ENCODE measurements around the gene TLE2. TPM values are rescaled to one million over a fixed set of nuclear protein-coding genes. Genes with fewer than 3 reads are reported as not detected.

Gene TLE2
- polyA plus RNA-seq, 2 donors: 10.1 to 16.0 TPM

GRCh38 chr19:3006075-3006767 lies 22.9 kb downstream of the TLE2 start:
- H3K36me3 ChIP-seq (ENCODE audit: control insufficient read depth in 2 of 2, insufficient read depth in 2 of 2, low read length in 1 of 2): peaks cover 0 to 18% of the 10 kb centered on the region in 2 donors
- peaks cover 0 to 3% of the 10 kb centered on the region in 2 donors for H3K4me1 ChIP-seq (ENCODE audit: control insufficient read depth in 2 of 2, insufficient read depth in 2 of 2, low read length in 1 of 2)
- no peak overlapping the region for H3K27ac ChIP-seq (ENCODE audit: low read depth in 2 of 2, low read length in 1 of 2)
- WGBS, 2 donors: 78 to 82% methylated on average over 37 of the region's 37 CpGs
- H3K9me3 ChIP-seq (ENCODE audit: control insufficient read depth in 2 of 2, insufficient read depth in 1 of 2, low read depth in 1 of 2, low read length in 1 of 2): peaks cover 0 to 2% of the 10 kb centered on the region in 2 donors
- H3K27me3 ChIP-seq (ENCODE audit: control insufficient read depth in 1 of 2, insufficient read depth in 2 of 2, low read length in 2 of 2): no peaks in the 10 kb centered on the region
- no peak overlapping the region for H3K4me3 ChIP-seq (ENCODE audit: low read depth in 1 of 2, low read length in 2 of 2)

- H3K4me3 ChIP-seq (ENCODE audit: low read depth in 1 of 2, low read length in 2 of 2): no peak overlapping the region
- no peaks in the 10 kb centered on the region for H3K27me3 ChIP-seq (ENCODE audit: control insufficient read depth in 1 of 2, insufficient read depth in 2 of 2, low read length in 2 of 2)
- H3K36me3 ChIP-seq (ENCODE audit: control insufficient read depth in 2 of 2, insufficient read depth in 2 of 2, low read length in 1 of 2): peaks cover 0 to 15% of the 10 kb centered on the region in 2 donors
- peaks cover 0 to 2% of the 10 kb centered on the region in 2 donors for H3K9me3 ChIP-seq (ENCODE audit: control insufficient read depth in 2 of 2, insufficient read depth in 1 of 2, low read depth in 1 of 2, low read length in 1 of 2)
- no peak overlapping the region for H3K27ac ChIP-seq (ENCODE audit: low read depth in 2 of 2, low read length in 1 of 2)
- H3K4me1 ChIP-seq (ENCODE audit: control insufficient read depth in 2 of 2, insufficient read depth in 2 of 2, low read length in 1 of 2): no peaks in the 10 kb centered on the region
- WGBS, 2 donors: 89 to 94% methylated on average over 18 of the region's 18 CpGs
Observed at GRCh38 chr19:3005345-3005744, 23.7 kb downstream of the TLE2 start.

GRCh38 chr19:3004522-3004921 lies 24.6 kb downstream of the TLE2 start:
- H3K4me1 ChIP-seq (ENCODE audit: control insufficient read depth in 2 of 2, insufficient read depth in 2 of 2, low read length in 1 of 2): no peaks in the 10 kb centered on the region
- H3K27me3 ChIP-seq (ENCODE audit: control insufficient read depth in 1 of 2, insufficient read depth in 2 of 2, low read length in 2 of 2): no peaks in the 10 kb centered on the region
- peaks cover 0 to 15% of the 10 kb centered on the region in 2 donors for H3K36me3 ChIP-seq (ENCODE audit: control insufficient read depth in 2 of 2, insufficient read depth in 2 of 2, low read length in 1 of 2)
- 84 to 89% methylated on average over 4 of the region's 4 CpGs for WGBS, 2 donors
- H3K27ac ChIP-seq (ENCODE audit: low read depth in 2 of 2, low read length in 1 of 2): no peak overlapping the region
- no peak overlapping the region for H3K4me3 ChIP-seq (ENCODE audit: low read depth in 1 of 2, low read length in 2 of 2)
- peaks cover 0 to 2% of the 10 kb centered on the region in 2 donors for H3K9me3 ChIP-seq (ENCODE audit: control insufficient read depth in 2 of 2, insufficient read depth in 1 of 2, low read depth in 1 of 2, low read length in 1 of 2)

GRCh38 chr19:3003046-3003445 lies 26.0 kb downstream of the TLE2 start:
- 76 to 91% methylated on average over 7 of the region's 7 CpGs for WGBS, 2 donors
- no peaks in the 10 kb centered on the region for H3K4me1 ChIP-seq (ENCODE audit: control insufficient read depth in 2 of 2, insufficient read depth in 2 of 2, low read length in 1 of 2)
- H3K36me3 ChIP-seq (ENCODE audit: control insufficient read depth in 2 of 2, insufficient read depth in 2 of 2, low read length in 1 of 2): peaks cover 0 to 11% of the 10 kb centered on the region in 2 donors
- no peaks in the 10 kb centered on the region for H3K27me3 ChIP-seq (ENCODE audit: control insufficient read depth in 1 of 2, insufficient read depth in 2 of 2, low read length in 2 of 2)
- no peak overlapping the region for H3K27ac ChIP-seq (ENCODE audit: low read depth in 2 of 2, low read length in 1 of 2)
- H3K9me3 ChIP-seq (ENCODE audit: control insufficient read depth in 2 of 2, insufficient read depth in 1 of 2, low read depth in 1 of 2, low read length in 1 of 2): peaks cover 0 to 2% of the 10 kb centered on the region in 2 donors
- no peak overlapping the region for H3K4me3 ChIP-seq (ENCODE audit: low read depth in 1 of 2, low read length in 2 of 2)

- Histone ChIP-seq H3K36me3 (ENCODE audit: control insufficient read depth in 2 of 2, insufficient read depth in 2 of 2, low read length in 1 of 2) (peaks cover 0 to 8% of the 10 kb centered on the region in 2 donors), H3K9me3 (ENCODE audit: control insufficient read depth in 2 of 2, insufficient read depth in 1 of 2, low read depth in 1 of 2, low read length in 1 of 2) (peaks cover 0 to under 1% of the 10 kb centered on the region in 2 donors), H3K4me1 (ENCODE audit: control insufficient read depth in 2 of 2, insufficient read depth in 2 of 2, low read length in 1 of 2) (no peaks in the 10 kb centered on the region), H3K27ac (ENCODE audit: low read depth in 2 of 2, low read length in 1 of 2) (no peak overlapping the region), H3K4me3 (ENCODE audit: low read depth in 1 of 2, low read length in 2 of 2) (no peak overlapping the region), H3K27me3 (ENCODE audit: control insufficient read depth in 1 of 2, insufficient read depth in 2 of 2, low read length in 2 of 2) (no peaks in the 10 kb centered on the region)
- WGBS, 2 donors: 94 to 97% methylated on average over 6 of the region's 6 CpGs
Observed at GRCh38 chr19:3001235-3001800, 27.8 kb downstream of the TLE2 start.

GRCh38 chr19:2998642-2999041 lies 30.4 kb downstream of the TLE2 start:
- Histone ChIP-seq H3K4me1 (ENCODE audit: control insufficient read depth in 2 of 2, insufficient read depth in 2 of 2, low read length in 1 of 2) (no peaks in the 10 kb centered on the region), H3K36me3 (ENCODE audit: control insufficient read depth in 2 of 2, insufficient read depth in 2 of 2, low read length in 1 of 2) (no peaks in the 10 kb centered on the region), H3K4me3 (ENCODE audit: low read depth in 1 of 2, low read length in 2 of 2) (no peak overlapping the region), H3K27me3 (ENCODE audit: control insufficient read depth in 1 of 2, insufficient read depth in 2 of 2, low read length in 2 of 2) (no peaks in the 10 kb centered on the region), H3K27ac (ENCODE audit: low read depth in 2 of 2, low read length in 1 of 2) (no peak overlapping the region), H3K9me3 (ENCODE audit: control insufficient read depth in 2 of 2, insufficient read depth in 1 of 2, low read depth in 1 of 2, low read length in 1 of 2) (no peaks in the 10 kb centered on the region)
- WGBS, 2 donors: 85 to 95% methylated on average over 11 of the region's 11 CpGs

- H3K4me3 ChIP-seq (ENCODE audit: low read depth in 1 of 2, low read length in 2 of 2): no peak overlapping the region
- H3K9me3 ChIP-seq (ENCODE audit: control insufficient read depth in 2 of 2, insufficient read depth in 1 of 2, low read depth in 1 of 2, low read length in 1 of 2): no peaks in the 10 kb centered on the region
- no peak overlapping the region for H3K27ac ChIP-seq (ENCODE audit: low read depth in 2 of 2, low read length in 1 of 2)
- 75 to 78% methylated on average over 13 of the region's 13 CpGs for WGBS, 2 donors
- H3K4me1 ChIP-seq (ENCODE audit: control insufficient read depth in 2 of 2, insufficient read depth in 2 of 2, low read length in 1 of 2): no peaks in the 10 kb centered on the region
- no peaks in the 10 kb centered on the region for H3K36me3 ChIP-seq (ENCODE audit: control insufficient read depth in 2 of 2, insufficient read depth in 2 of 2, low read length in 1 of 2)
- no peaks in the 10 kb centered on the region for H3K27me3 ChIP-seq (ENCODE audit: control insufficient read depth in 1 of 2, insufficient read depth in 2 of 2, low read length in 2 of 2)
Observed at GRCh38 chr19:2997720-2998119, 31.4 kb downstream of the TLE2 start.

GRCh38 chr19:2994588-2995131 lies 34.4 kb downstream of the TLE2 start:
- no peak overlapping the region for H3K4me3 ChIP-seq (ENCODE audit: low read depth in 1 of 2, low read length in 2 of 2)
- no peaks in the 10 kb centered on the region for H3K4me1 ChIP-seq (ENCODE audit: control insufficient read depth in 2 of 2, insufficient read depth in 2 of 2, low read length in 1 of 2)
- no peak overlapping the region for H3K27ac ChIP-seq (ENCODE audit: low read depth in 2 of 2, low read length in 1 of 2)
- H3K9me3 ChIP-seq (ENCODE audit: control insufficient read depth in 2 of 2, insufficient read depth in 1 of 2, low read depth in 1 of 2, low read length in 1 of 2): no peaks in the 10 kb centered on the region
- no peaks in the 10 kb centered on the region for H3K36me3 ChIP-seq (ENCODE audit: control insufficient read depth in 2 of 2, insufficient read depth in 2 of 2, low read length in 1 of 2)
- 84 to 85% methylated on average over 15 of the region's 15 CpGs for WGBS, 2 donors
- no peaks in the 10 kb centered on the region for H3K27me3 ChIP-seq (ENCODE audit: control insufficient read depth in 1 of 2, insufficient read depth in 2 of 2, low read length in 2 of 2)

- H3K36me3 ChIP-seq (ENCODE audit: control insufficient read depth in 2 of 2, insufficient read depth in 2 of 2, low read length in 1 of 2): no peaks in the 10 kb centered on the region
- WGBS, 2 donors: 56 to 68% methylated on average over 7 to 9 of the region's 9 CpGs
- H3K9me3 ChIP-seq (ENCODE audit: control insufficient read depth in 2 of 2, insufficient read depth in 1 of 2, low read depth in 1 of 2, low read length in 1 of 2): no peaks in the 10 kb centered on the region
- H3K4me1 ChIP-seq (ENCODE audit: control insufficient read depth in 2 of 2, insufficient read depth in 2 of 2, low read length in 1 of 2): no peaks in the 10 kb centered on the region
- no peaks in the 10 kb centered on the region for H3K27me3 ChIP-seq (ENCODE audit: control insufficient read depth in 1 of 2, insufficient read depth in 2 of 2, low read length in 2 of 2)
- no peak overlapping the region for H3K4me3 ChIP-seq (ENCODE audit: low read depth in 1 of 2, low read length in 2 of 2)
- no peak overlapping the region for H3K27ac ChIP-seq (ENCODE audit: low read depth in 2 of 2, low read length in 1 of 2)
Observed at GRCh38 chr19:2993579-2993978, 35.5 kb downstream of the TLE2 start.

All from esophagus (tissue), 2 donors.